ENCODE data around the gene FOXL3.

DNA sequence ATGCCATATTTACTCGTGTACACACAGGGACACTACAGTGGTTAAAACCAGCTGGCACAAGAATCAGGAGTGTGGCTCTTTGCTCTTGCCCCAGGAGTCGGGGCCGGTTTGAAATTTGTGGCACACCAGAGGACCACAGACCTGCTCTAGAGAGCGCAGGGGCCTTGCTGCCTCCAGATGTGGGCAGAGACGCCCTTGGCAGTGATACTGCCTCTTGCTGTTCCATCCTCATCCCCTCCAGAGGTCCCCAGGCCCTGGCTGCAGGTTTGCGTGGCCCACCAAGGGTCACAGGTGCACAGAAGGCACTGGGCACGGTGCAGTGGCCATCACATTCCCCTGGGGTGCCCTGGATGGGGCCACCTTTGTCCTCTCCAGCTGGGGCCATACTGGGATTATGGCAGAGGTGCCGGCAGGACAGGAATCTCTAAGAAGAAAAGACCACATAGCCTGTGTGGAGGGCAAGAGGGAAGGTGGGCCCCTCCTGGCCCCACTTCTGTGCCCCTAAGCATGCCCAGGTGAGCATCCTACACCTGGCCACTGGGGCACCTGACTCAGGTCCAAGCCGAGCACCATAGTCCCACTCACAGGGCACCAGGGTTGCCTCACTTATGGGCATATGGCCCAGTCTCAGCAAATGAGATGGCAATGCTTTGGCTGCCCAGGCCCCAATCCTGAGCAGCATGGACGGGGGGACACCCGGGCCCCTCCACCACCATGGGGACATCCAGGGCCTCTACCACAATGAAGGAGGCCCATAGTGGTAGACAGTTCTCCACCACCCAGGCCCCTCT, 45.6 kb downstream of the FOXL3 start:
- TF ChIP-seq, protein P1, sequence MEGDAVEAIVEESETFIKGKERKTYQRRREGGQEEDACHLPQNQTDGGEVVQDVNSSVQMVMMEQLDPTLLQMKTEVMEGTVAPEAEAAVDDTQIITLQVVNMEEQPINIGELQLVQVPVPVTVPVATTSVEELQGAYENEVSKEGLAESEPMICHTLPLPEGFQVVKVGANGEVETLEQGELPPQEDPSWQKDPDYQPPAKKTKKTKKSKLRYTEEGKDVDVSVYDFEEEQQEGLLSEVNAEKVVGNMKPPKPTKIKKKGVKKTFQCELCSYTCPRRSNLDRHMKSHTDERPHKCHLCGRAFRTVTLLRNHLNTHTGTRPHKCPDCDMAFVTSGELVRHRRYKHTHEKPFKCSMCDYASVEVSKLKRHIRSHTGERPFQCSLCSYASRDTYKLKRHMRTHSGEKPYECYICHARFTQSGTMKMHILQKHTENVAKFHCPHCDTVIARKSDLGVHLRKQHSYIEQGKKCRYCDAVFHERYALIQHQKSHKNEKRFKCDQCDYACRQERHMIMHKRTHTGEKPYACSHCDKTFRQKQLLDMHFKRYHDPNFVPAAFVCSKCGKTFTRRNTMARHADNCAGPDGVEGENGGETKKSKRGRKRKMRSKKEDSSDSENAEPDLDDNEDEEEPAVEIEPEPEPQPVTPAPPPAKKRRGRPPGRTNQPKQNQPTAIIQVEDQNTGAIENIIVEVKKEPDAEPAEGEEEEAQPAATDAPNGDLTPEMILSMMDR (IDR thresholded peaks at IDR 0.05), result no peak
- TF ChIP-seq POLR2A (IDR thresholded peaks at IDR 0.05), result no peak
